ENCODE data around the gene TCERG1L. TPM values are rescaled to one million over a fixed set of nuclear protein-coding genes. Genes with fewer than 3 reads are reported as not detected.

TCERG1L gene
- polyA plus RNA-seq, 1 of the 3 experiments (the other 2 are of a cell fraction) = not detected

- Histone ChIP-seq H3K4me3 (ENCODE audit: low read depth in 2 of 2, low read length in 1 of 2) (no peak overlapping the region), H3K9ac (no peak overlapping the region), H3K9me3 (no peaks in the 10 kb centered on the region), H3K4me2 (no peak overlapping the region), H3K79me2 (ENCODE audit: insufficient read depth) (no peaks in the 10 kb centered on the region), H3F3A (replicated peaks; ENCODE audit: insufficient read depth) (no peaks in the 10 kb centered on the region), H3K9me2 (no peaks in the 10 kb centered on the region), H3K4me1 (ENCODE audit: control insufficient read depth in 1 of 2, insufficient read depth in 2 of 2, low read depth in 1 of 2, low read length in 1 of 2) (peaks cover 0 to 13% of the 10 kb centered on the region in 2 experiments; a peak in 2 of 4 replicates), H2AFZ (ENCODE audit: low read depth) (no peak overlapping the region), H4K20me1 (ENCODE audit: insufficient read depth) (no peaks in the 10 kb centered on the region), H3K36me3 (replicated peaks in 1 of 2; ENCODE audit: control insufficient read depth in 1 of 2, insufficient read depth in 2 of 2, low read length in 1 of 2) (no peaks in the 10 kb centered on the region), H3K27me3 (ENCODE audit: insufficient read depth) (no peaks in the 10 kb centered on the region), H3K27ac (ENCODE audit: low read depth in 2 of 2, low read length in 1 of 2) (no peak overlapping the region)
- TF ChIP-seq EP300 (IDR thresholded peaks at IDR 0.05; ENCODE audit: borderline replicate concordance in 1 of 2, low read depth in 1 of 2, low read length in 1 of 2) (no peak), PBX3 (IDR thresholded peaks at IDR 0.05) (no peak), NRF1 (IDR thresholded peaks at IDR 0.05; ENCODE audit: low read depth, low read length) (no peak), IRF3 (IDR thresholded peaks at IDR 0.05; ENCODE audit: low read depth, low read length) (no peak), USF1 (IDR thresholded peaks at IDR 0.05; ENCODE audit: borderline replicate concordance, low read depth) (no peak), TCF12 (IDR thresholded peaks at IDR 0.05) (no peak), FOXM1 (IDR thresholded peaks at IDR 0.05; ENCODE audit: low read depth) (no peak), MXI1 (IDR thresholded peaks at IDR 0.05; ENCODE audit: low read depth, low read length) (no peak), GABPA (IDR thresholded peaks at IDR 0.05; ENCODE audit: low read depth) (no peak), GATA2 (CRISPR knock-in tag; IDR thresholded peaks at IDR 0.05) (no peak)
- ChIA-PET CTCF (no interaction called here), POLR2A (no interaction called here)
- no peak for DNase-seq
- 22% methylated on average over 5 of the region's 6 CpGs for WGBS (ENCODE audit: low lambda C conversion rate)
Measured at GRCh38 chr10:131077724-131078123, 233.8 kb downstream of the TCERG1L start.

- ChIA-PET POLR2A (no interaction called here), CTCF (no interaction called here)
- Histone ChIP-seq H3K9ac (no peak overlapping the region), H3K4me3 (ENCODE audit: low read depth in 2 of 2, low read length in 1 of 2) (no peak overlapping the region), H3K27me3 (ENCODE audit: insufficient read depth) (no peaks in the 10 kb centered on the region), H3K4me2 (no peak overlapping the region), H3K9me3 (no peaks in the 10 kb centered on the region), H3K4me1 (ENCODE audit: control insufficient read depth in 1 of 2, insufficient read depth in 2 of 2, low read depth in 1 of 2, low read length in 1 of 2) (peaks cover 0 to 6% of the 10 kb centered on the region in 2 experiments; a peak in 1 of 4 replicates), H3K27ac (ENCODE audit: low read depth in 2 of 2, low read length in 1 of 2) (no peak overlapping the region), H3K9me2 (no peaks in the 10 kb centered on the region), H3K79me2 (ENCODE audit: insufficient read depth) (no peaks in the 10 kb centered on the region), H2AFZ (ENCODE audit: low read depth) (no peak overlapping the region), H3K36me3 (replicated peaks in 1 of 2; ENCODE audit: control insufficient read depth in 1 of 2, insufficient read depth in 2 of 2, low read length in 1 of 2) (no peaks in the 10 kb centered on the region), H3F3A (replicated peaks; ENCODE audit: insufficient read depth) (no peaks in the 10 kb centered on the region), H4K20me1 (ENCODE audit: insufficient read depth) (no peaks in the 10 kb centered on the region)
- TF ChIP-seq EP300 (IDR thresholded peaks at IDR 0.05; ENCODE audit: borderline replicate concordance in 1 of 2, low read depth in 1 of 2, low read length in 1 of 2) (no peak), IRF3 (IDR thresholded peaks at IDR 0.05; ENCODE audit: low read depth, low read length) (no peak), ZBTB33 (IDR thresholded peaks at IDR 0.05; ENCODE audit: borderline replicate concordance, low read depth) (no peak), CHD2 (IDR thresholded peaks at IDR 0.05; ENCODE audit: low read length, partially characterized antibody) (no peak), RFX5 (IDR thresholded peaks at IDR 0.05; ENCODE audit: low read length) (no peak), FOXM1 (IDR thresholded peaks at IDR 0.05; ENCODE audit: low read depth) (no peak), NRF1 (IDR thresholded peaks at IDR 0.05; ENCODE audit: low read depth, low read length) (no peak), ELF1 (IDR thresholded peaks at IDR 0.05) (no peak), CTCF (IDR thresholded peaks at IDR 0.05) (no peak), TCF12 (IDR thresholded peaks at IDR 0.05) (no peak), USF1 (IDR thresholded peaks at IDR 0.05; ENCODE audit: borderline replicate concordance, low read depth) (no peak), TEAD4 (IDR thresholded peaks at IDR 0.05; ENCODE audit: borderline replicate concordance, insufficient read depth) (no peak)
- no peak for DNase-seq
- WGBS (ENCODE audit: low lambda C conversion rate) = 47% methylated on average over 2 of the region's 6 CpGs
Measured at GRCh38 chr10:131077031-131077430, 234.5 kb downstream of the TCERG1L start.
